HG03175 (cell line): ENCODE results near the gene SRGAP1.
"Not testable (repeated sequence)": the region's sequence is repeated elsewhere in the genome, so short reads cannot be mapped to it uniquely, and the experiment has no call there.

Experiments used
- ATAC-seq: cut with Tn5 transposase; IDR thresholded peaks from one replicate; pipeline ENCODE4 v1.9.1; 2021; ENCODE audit warnings: mild to moderate bottlenecking, moderate library complexity; ENCODE audit not compliant: unreplicated experiment

SRGAP1 gene

GRCh38 chr12:64034901-64035576, 190.5 kb downstream of the SRGAP1 start:
- ATAC-seq = no peak

- ATAC-seq = no peak
Measured at GRCh38 chr12:64036414-64036813, 191.9 kb downstream of the SRGAP1 start.

GRCh38 chr12:64039281-64039871, 194.9 kb downstream of the SRGAP1 start:
- ATAC-seq = no peak

GRCh38 chr12:64042911-64043310, 198.4 kb downstream of the SRGAP1 start:
- no peak for ATAC-seq

- no peak for ATAC-seq
Measured at GRCh38 chr12:64044191-64044590, 199.7 kb downstream of the SRGAP1 start.

- ATAC-seq = no peak
Measured at GRCh38 chr12:64051057-64051456, 206.6 kb downstream of the SRGAP1 start.

GRCh38 chr12:64053117-64053516, 208.6 kb downstream of the SRGAP1 start:
- no peak for ATAC-seq

- no peak for ATAC-seq
Measured at GRCh38 chr12:64054079-64054520, 209.6 kb downstream of the SRGAP1 start.

- ATAC-seq = no peak
Measured at GRCh38 chr12:64056741-64057140, 212.2 kb downstream of the SRGAP1 start.

- ATAC-seq = no peak
Measured at GRCh38 chr12:64057706-64058105, 213.2 kb downstream of the SRGAP1 start.

- ATAC-seq = no peak
Measured at GRCh38 chr12:64058541-64059265, 214.2 kb downstream of the SRGAP1 start.

GRCh38 chr12:64059685-64060084, 215.2 kb downstream of the SRGAP1 start:
- no peak for ATAC-seq

GRCh38 chr12:64061868-64062375, 217.4 kb downstream of the SRGAP1 start:
- ATAC-seq = no peak

GRCh38 chr12:64063121-64063520, 218.6 kb downstream of the SRGAP1 start:
- ATAC-seq = no peak

GRCh38 chr12:64064240-64064639, 219.7 kb downstream of the SRGAP1 start:
- ATAC-seq = no peak

GRCh38 chr12:64064706-64065105, 220.2 kb downstream of the SRGAP1 start:
- ATAC-seq = no peak

GRCh38 chr12:64065881-64066451, 221.5 kb downstream of the SRGAP1 start:
- no peak for ATAC-seq

GRCh38 chr12:64066776-64067175, 222.3 kb downstream of the SRGAP1 start:
- no peak for ATAC-seq

GRCh38 chr12:64070454-64070853, 226.0 kb downstream of the SRGAP1 start:
- ATAC-seq = no peak

GRCh38 chr12:64072916-64073575, 228.5 kb downstream of the SRGAP1 start:
- ATAC-seq = no peak

GRCh38 chr12:64076565-64076964, 232.1 kb downstream of the SRGAP1 start:
- not testable (repeated sequence) for ATAC-seq
